Suppressor macrophage (primary cell): ENCODE results near the gene DSTN.

ENCODE experiments used
- DNase-seq, 4 experiments: peaks; one replicate each; pipeline ENCODE4 v3.0.0-alpha.2; 2020 to 2022

The DSTN gene

GRCh38 chr20:17549131-17549530 lies 20.7 kb upstream of the DSTN start:
- no peak for DNase-seq

GRCh38 chr20:17555106-17555505 lies 14.8 kb upstream of the DSTN start:
- no peak for DNase-seq

- no peak for DNase-seq
Observed at GRCh38 chr20:17556837-17557674, 12.8 kb upstream of the DSTN start.

- no peak for DNase-seq
Observed at GRCh38 chr20:17557675-17558006, 12.2 kb upstream of the DSTN start.

- DNase-seq: peak; percentile 45 to 81 (median 72)
Observed at GRCh38 chr20:17558154-17558940, 11.5 kb upstream of the DSTN start.

GRCh38 chr20:17558941-17559304 lies 11.0 kb upstream of the DSTN start:
- DNase-seq: no peak

GRCh38 chr20:17559338-17559737 lies 10.5 kb upstream of the DSTN start:
- no peak for DNase-seq

GRCh38 chr20:17560344-17561074 lies 9.4 kb upstream of the DSTN start:
- no peak for DNase-seq

- no peak for DNase-seq
Observed at GRCh38 chr20:17562804-17563305, 7.0 kb upstream of the DSTN start.

- DNase-seq: no peak
Observed at GRCh38 chr20:17565169-17565845, 4.6 kb upstream of the DSTN start.

- no peak for DNase-seq
Observed at GRCh38 chr20:17566345-17566744, 3.5 kb upstream of the DSTN start.

- no peak for DNase-seq
Observed at GRCh38 chr20:17568045-17568788, 1.7 kb upstream of the DSTN start.

- DNase-seq: peak; percentile 49 to 66 (median 51)
Observed at GRCh38 chr20:17568972-17569521, 828 bp upstream of the DSTN start.

- peak; percentile 47 to 65 (median 59) for DNase-seq
Observed at GRCh38 chr20:17570347-17571152, 675 bp downstream of the DSTN start.

GRCh38 chr20:17571153-17571527 lies 1.3 kb downstream of the DSTN start:
- no peak for DNase-seq

- no peak for DNase-seq
Observed at GRCh38 chr20:17572034-17572638, 2.3 kb downstream of the DSTN start.

- DNase-seq: no peak
Observed at GRCh38 chr20:17573463-17573862, 3.6 kb downstream of the DSTN start.

- no peak for DNase-seq
Observed at GRCh38 chr20:17576215-17576614, 6.3 kb downstream of the DSTN start.

GRCh38 chr20:17579369-17580039 lies 9.6 kb downstream of the DSTN start:
- no peak for DNase-seq

- DNase-seq: no peak
Observed at GRCh38 chr20:17580895-17581294, 11.0 kb downstream of the DSTN start.
